22Rv1 (cell line): ENCODE results near the gene XRCC2.
"Not testable (repeated sequence)": the region's sequence is repeated elsewhere in the genome, so short reads cannot be mapped to it uniquely, and the experiment has no call there.

ENCODE experiments used
- H3K27ac ChIP-seq: fragments of 450-650 bp; 2 replicates; pipeline ENCODE4 v1.5.1; 2017
- ZFX ChIP-seq: fragments of 450-650 bp; IDR thresholded peaks from 2 replicates; pipeline ENCODE4 v1.6.1; 2017; ENCODE audit warnings: antibody characterized with exemption, borderline replicate concordance
- TF ChIP-seq, protein P1 (sequence below): fragments of 450-650 bp; IDR thresholded peaks from 2 replicates; pipeline ENCODE4 v1.5.1; 2017; ENCODE audit warnings: mild to moderate bottlenecking

Gene XRCC2

DNA sequence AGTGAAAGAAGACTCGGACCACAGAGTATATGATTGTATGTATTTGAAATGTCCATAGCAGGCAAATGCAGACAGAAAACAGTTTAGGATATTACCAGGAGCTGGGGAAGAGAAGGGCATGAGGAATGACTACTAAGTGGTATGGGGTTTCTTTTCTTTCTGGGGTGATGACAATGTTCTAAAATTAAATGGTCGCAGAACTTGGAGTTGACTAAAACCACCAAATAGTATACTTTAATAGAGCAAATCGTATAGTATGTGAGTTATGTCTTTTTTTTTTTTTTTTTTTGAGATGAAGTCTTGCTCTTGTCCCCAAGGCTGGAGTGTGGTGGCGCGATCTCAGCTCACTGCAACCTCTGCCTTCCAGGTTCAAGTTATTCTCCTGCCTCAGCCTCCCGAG lies 34.6 kb downstream of the XRCC2 start:
- H3K27ac ChIP-seq, result no peak overlapping the region
- TF ChIP-seq, protein P1, sequence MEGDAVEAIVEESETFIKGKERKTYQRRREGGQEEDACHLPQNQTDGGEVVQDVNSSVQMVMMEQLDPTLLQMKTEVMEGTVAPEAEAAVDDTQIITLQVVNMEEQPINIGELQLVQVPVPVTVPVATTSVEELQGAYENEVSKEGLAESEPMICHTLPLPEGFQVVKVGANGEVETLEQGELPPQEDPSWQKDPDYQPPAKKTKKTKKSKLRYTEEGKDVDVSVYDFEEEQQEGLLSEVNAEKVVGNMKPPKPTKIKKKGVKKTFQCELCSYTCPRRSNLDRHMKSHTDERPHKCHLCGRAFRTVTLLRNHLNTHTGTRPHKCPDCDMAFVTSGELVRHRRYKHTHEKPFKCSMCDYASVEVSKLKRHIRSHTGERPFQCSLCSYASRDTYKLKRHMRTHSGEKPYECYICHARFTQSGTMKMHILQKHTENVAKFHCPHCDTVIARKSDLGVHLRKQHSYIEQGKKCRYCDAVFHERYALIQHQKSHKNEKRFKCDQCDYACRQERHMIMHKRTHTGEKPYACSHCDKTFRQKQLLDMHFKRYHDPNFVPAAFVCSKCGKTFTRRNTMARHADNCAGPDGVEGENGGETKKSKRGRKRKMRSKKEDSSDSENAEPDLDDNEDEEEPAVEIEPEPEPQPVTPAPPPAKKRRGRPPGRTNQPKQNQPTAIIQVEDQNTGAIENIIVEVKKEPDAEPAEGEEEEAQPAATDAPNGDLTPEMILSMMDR, result no peak
- TF ChIP-seq ZFX, result no peak

GRCh38 chr7:152640829-152641228 lies 35.1 kb downstream of the XRCC2 start:
- TF ChIP-seq, protein P1, result no peak
- no peak for TF ChIP-seq ZFX
- H3K27ac ChIP-seq, result no peak overlapping the region

GRCh38 chr7:152637920-152638580 lies 37.9 kb downstream of the XRCC2 start:
- TF ChIP-seq, protein P1, result no peak
- no peak for TF ChIP-seq ZFX
- H3K27ac ChIP-seq, result no peak overlapping the region

DNA sequence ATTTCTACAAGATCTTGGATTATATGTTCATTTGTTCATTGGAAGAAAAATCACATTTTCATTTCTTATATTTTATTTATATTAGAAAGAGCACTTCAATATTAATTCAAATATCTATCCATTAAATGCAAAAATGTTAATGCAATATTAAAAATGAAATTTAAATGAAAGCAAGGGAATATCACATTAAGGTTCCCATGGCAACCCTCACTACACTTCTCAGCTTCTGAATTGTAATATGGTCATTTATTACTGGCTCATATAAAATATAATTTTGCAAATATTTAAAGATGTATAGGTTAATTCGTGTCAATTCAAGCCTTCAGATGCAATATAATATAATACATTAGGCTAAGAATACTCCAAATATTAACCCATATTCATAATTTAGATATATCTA lies 38.8 kb downstream of the XRCC2 start:
- no peak overlapping the region for H3K27ac ChIP-seq
- TF ChIP-seq, protein P1, result no peak
- TF ChIP-seq ZFX, result no peak

DNA sequence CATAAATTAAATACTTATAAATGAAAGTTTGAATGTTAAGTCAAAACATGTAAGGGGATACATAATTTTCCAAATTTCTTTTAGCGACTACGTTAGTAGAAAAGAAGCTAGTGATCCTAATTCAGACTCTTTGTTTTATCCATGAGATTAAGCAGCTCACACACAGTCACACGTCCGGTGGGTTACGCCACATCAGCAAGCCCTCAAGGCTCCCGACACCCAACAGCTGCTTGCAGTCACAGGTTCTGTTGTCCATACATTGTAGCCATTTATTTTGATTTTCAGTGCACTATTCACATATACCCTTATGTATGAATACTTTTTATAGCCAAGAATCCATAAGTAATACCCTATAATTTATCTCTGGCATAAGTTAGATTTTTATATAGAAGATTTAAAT lies 39.5 kb downstream of the XRCC2 start:
- H3K27ac ChIP-seq, result no peak overlapping the region
- TF ChIP-seq, protein P1, result no peak
- no peak for TF ChIP-seq ZFX

- H3K27ac ChIP-seq, result no peak overlapping the region
- TF ChIP-seq ZFX, result no peak
- TF ChIP-seq, protein P1, result no peak
Measured at GRCh38 chr7:152633504-152633903, 42.4 kb downstream of the XRCC2 start.

GRCh38 chr7:152633072-152633471 lies 42.9 kb downstream of the XRCC2 start:
- H3K27ac ChIP-seq, result no peak overlapping the region
- TF ChIP-seq, protein P1, result no peak
- TF ChIP-seq ZFX, result no peak

DNA sequence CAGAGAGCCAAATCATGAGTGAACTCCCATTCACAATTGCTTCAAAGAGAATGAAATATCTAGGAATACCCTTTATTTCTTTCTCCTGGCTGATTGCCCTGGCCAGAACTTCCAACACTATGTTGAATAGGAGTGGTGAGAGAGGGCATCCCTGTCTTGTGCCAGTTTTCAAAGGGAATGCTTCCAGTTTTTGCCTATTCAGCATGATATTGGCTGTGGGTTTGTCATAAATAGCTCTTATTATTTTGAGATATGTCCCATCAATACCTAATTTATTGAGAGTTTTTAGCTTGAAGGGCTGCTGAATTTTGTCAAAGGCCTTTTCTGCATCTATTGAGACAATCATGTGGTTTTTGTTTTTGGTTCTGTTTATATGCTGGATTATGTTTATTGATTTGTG lies 47.2 kb downstream of the XRCC2 start:
- not testable (repeated sequence) for H3K27ac ChIP-seq
